ENCODE results near the gene DCXR. TPM values are rescaled to one million over a fixed set of nuclear protein-coding genes. Genes with fewer than 3 reads are reported as not detected.

The DCXR gene
- total and polyA plus RNA-seq, 2 experiments from 2014 or later, result 86.9 to 137 TPM

DNA sequence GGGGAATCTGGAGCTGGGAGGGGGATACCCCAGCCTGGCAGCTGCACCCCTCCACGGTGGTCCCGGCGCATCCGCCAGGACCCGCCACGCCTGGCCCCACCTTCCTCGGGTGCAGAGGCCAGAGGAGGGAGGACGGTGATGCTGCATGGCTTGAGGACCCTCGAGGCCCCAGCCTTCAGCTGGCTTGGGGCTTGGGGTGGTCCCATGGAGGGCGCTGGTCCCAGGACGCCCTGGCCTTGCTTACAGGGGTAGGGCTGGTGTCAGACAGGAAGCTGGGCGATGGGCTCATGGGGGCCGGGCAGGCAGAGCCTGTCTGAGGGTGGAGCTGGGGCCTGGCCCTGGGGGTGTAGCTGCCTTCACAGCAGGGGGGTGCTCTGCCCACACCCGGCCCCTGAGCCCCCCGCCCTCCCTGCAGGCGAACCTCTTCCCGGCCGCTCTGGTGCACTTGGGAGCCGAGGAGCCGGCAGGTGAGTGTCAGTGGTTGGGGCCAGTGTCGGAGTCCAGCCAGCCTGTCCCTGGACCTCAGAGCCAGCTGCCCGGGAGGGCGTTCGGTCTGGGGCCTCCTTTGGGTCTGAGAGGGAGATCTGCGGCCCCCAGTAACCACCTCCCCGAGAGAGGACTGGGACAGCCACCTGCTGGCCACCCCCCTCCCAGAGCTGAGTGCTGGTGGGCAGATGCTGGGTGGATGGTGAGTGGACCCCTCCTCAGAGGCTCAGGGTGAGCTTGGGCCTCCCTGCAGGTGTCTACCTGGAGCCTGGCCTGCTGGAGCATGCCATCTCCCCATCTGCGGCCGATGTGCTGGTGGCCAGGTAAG is 21.2 kb downstream of the DCXR start:
- Mint-ChIP-seq H3K27me3 (ENCODE audit: insufficient read depth, low read depth, poor library complexity) (peaks cover 10% of the 10 kb centered on the region), H3K9me3 (no peaks in the 10 kb centered on the region), H3K27ac (no peak overlapping the region), H3K36me3 (ENCODE audit: low read depth) (peaks cover 6% of the 10 kb centered on the region; the same call in 1 of the 3 replicates), H3K4me1 (no peaks in the 10 kb centered on the region), H3K4me3 (no peak overlapping the region)
- no peak overlapping the region for H3K4me2 ChIP-seq
- peaks cover under 1% of the 10 kb centered on the region for H4K20me1 ChIP-seq (replicated peaks; ENCODE audit: insufficient read depth)
- no peaks in the 10 kb centered on the region for H3K36me3 ChIP-seq (ENCODE audit: insufficient read depth)
- H3K4me3 ChIP-seq, result no peak overlapping the region
- no peaks in the 10 kb centered on the region for H3K27me3 ChIP-seq (ENCODE audit: insufficient read depth)
- H3K27ac ChIP-seq (ENCODE audit: low read depth), result no peak overlapping the region
- peaks cover 1% of the 10 kb centered on the region; the same call in 1 of the 2 replicates for H3K4me1 ChIP-seq (ENCODE audit: insufficient read depth)
- DNase-seq (ENCODE audit: low spot score), result no peak
- H3K9me2 ChIP-seq (ENCODE audit: insufficient read depth), result no peaks in the 10 kb centered on the region
- H3F3A ChIP-seq (replicated peaks; ENCODE audit: low read depth), result 0 out of 2 replicates have a peak, but pooled peaks cover 8% of the 10 kb centered on the region
- ATAC-seq, result no peak
- H2AFZ ChIP-seq, result no peak overlapping the region
- H3K79me2 ChIP-seq (replicated peaks; ENCODE audit: insufficient read depth), result peaks cover 3% of the 10 kb centered on the region; the same call in 1 of the 2 replicates
- TF ChIP-seq ZNF114 (CRISPR knock-in tag; IDR thresholded peaks at IDR 0.05) (no peak), POLR2AphosphoS5 (IDR thresholded peaks at IDR 0.05; ENCODE audit: low read depth) (no peak), JUNB (IDR thresholded peaks at IDR 0.05; ENCODE audit: unreplicated experiment) (no peak), NANOG (IDR thresholded peaks at IDR 0.05; ENCODE audit: borderline replicate concordance) (no peak), STAT1 (IDR thresholded peaks at IDR 0.05; ENCODE audit: unreplicated experiment) (no peak), EZH2phosphoT487 (IDR thresholded peaks at IDR 0.05; ENCODE audit: unreplicated experiment) (no peak), CREB1 (CRISPR knock-in tag; IDR thresholded peaks at IDR 0.05; ENCODE audit: low read depth) (no peak)
- TF ChIP-seq, protein P1, sequence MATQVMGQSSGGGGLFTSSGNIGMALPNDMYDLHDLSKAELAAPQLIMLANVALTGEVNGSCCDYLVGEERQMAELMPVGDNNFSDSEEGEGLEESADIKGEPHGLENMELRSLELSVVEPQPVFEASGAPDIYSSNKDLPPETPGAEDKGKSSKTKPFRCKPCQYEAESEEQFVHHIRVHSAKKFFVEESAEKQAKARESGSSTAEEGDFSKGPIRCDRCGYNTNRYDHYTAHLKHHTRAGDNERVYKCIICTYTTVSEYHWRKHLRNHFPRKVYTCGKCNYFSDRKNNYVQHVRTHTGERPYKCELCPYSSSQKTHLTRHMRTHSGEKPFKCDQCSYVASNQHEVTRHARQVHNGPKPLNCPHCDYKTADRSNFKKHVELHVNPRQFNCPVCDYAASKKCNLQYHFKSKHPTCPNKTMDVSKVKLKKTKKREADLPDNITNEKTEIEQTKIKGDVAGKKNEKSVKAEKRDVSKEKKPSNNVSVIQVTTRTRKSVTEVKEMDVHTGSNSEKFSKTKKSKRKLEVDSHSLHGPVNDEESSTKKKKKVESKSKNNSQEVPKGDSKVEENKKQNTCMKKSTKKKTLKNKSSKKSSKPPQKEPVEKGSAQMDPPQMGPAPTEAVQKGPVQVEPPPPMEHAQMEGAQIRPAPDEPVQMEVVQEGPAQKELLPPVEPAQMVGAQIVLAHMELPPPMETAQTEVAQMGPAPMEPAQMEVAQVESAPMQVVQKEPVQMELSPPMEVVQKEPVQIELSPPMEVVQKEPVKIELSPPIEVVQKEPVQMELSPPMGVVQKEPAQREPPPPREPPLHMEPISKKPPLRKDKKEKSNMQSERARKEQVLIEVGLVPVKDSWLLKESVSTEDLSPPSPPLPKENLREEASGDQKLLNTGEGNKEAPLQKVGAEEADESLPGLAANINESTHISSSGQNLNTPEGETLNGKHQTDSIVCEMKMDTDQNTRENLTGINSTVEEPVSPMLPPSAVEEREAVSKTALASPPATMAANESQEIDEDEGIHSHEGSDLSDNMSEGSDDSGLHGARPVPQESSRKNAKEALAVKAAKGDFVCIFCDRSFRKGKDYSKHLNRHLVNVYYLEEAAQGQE (IDR thresholded peaks at IDR 0.05; ENCODE audit: unreplicated experiment), result no peak
- TF ChIP-seq, protein P2, sequence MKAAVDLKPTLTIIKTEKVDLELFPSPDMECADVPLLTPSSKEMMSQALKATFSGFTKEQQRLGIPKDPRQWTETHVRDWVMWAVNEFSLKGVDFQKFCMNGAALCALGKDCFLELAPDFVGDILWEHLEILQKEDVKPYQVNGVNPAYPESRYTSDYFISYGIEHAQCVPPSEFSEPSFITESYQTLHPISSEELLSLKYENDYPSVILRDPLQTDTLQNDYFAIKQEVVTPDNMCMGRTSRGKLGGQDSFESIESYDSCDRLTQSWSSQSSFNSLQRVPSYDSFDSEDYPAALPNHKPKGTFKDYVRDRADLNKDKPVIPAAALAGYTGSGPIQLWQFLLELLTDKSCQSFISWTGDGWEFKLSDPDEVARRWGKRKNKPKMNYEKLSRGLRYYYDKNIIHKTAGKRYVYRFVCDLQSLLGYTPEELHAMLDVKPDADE (IDR thresholded peaks at IDR 0.05), result no peak
- TF ChIP-seq, protein P3, sequence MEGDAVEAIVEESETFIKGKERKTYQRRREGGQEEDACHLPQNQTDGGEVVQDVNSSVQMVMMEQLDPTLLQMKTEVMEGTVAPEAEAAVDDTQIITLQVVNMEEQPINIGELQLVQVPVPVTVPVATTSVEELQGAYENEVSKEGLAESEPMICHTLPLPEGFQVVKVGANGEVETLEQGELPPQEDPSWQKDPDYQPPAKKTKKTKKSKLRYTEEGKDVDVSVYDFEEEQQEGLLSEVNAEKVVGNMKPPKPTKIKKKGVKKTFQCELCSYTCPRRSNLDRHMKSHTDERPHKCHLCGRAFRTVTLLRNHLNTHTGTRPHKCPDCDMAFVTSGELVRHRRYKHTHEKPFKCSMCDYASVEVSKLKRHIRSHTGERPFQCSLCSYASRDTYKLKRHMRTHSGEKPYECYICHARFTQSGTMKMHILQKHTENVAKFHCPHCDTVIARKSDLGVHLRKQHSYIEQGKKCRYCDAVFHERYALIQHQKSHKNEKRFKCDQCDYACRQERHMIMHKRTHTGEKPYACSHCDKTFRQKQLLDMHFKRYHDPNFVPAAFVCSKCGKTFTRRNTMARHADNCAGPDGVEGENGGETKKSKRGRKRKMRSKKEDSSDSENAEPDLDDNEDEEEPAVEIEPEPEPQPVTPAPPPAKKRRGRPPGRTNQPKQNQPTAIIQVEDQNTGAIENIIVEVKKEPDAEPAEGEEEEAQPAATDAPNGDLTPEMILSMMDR (conservative IDR thresholded peaks at IDR 0.05; ENCODE audit: low read depth in 2 of 2), result no peak

Measured in GM23338 (cell line).